ENCODE results near the gene SLC25A34. TPM values are rescaled to one million over a fixed set of nuclear protein-coding genes. Genes with fewer than 3 reads are reported as not detected.

The SLC25A34 gene
- total and polyA plus RNA-seq, 2 of the 13 experiments (the other 11 are each of a cell fraction or from before 2014, with no cell fraction given): 0.13 to 0.18 TPM

DNA sequence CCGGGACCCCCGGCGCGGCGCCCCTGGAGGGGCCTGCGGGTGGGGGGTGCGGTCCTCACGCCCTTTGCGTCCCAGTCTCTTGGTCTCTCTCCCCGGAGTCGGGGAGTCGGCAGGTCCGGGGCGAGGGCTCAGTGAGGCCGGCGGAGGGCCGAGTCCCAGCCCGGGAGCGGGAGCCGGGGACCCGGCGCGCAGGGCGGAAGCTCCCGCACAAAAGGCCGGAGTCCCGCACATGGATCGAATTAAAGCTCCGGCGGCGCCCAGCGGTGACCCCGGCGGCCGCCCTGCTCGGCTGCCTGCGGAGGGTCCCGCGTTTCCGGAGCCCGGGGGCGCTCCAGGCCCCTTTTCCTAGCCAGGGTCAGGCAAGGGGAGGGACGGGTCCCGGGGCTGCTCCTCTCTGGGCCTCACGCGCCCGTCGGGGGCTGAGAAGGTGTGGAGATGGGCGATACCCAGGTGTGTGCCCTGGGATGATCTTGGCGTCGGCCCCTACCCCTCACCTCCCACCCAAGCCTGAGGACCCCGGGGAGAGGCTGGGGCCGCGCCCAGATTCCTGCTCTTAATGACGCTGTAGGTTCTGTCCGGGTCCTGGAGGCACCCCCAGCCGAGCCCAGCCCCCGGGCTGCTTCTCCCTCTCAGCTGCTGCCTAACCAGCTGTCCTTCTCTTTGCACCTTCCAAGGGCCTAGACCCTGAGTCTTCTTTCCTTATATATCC is 23.0 kb downstream of the SLC25A34 start:
- peaks cover 61% of the 10 kb centered on the region for H3K4me1 ChIP-seq (ENCODE audit: insufficient read depth, low read length)
- ATAC-seq (peak; percentile 33), DNase-seq (ENCODE audit: low spot score) (no peak), FAIRE-seq (no peak)
- no peak overlapping the region for H3K27ac ChIP-seq (ENCODE audit: extremely low read length, insufficient read depth, low read length)
- 3% methylated on average over 14 of the region's 58 CpGs for WGBS (ENCODE audit: low lambda C conversion rate)
- H3K27me3 ChIP-seq (ENCODE audit: control insufficient read depth in 1 of 2, insufficient read depth in 2 of 2, low read length in 2 of 2): peaks cover 0 to 12% of the 10 kb centered on the region in 2 experiments; a peak in 2 of 5 replicates
- peak overlapping the region; percentile 65 to 82 (median 74) for H3K4me3 ChIP-seq (replicated peaks in 1 of 3; ENCODE audit: insufficient read depth in 1 of 3, low read depth in 2 of 3, low read length in 3 of 3)
- CTCF ChIA-PET (ENCODE audit: low intra/inter-chr PET ratio, low total read pairs): no interaction called here
- peaks cover 2% of the 10 kb centered on the region for H3K79me2 ChIP-seq (ENCODE audit: insufficient read depth, low read length)
- no TSS peak for BruUV-seq (replicated peaks)
- intact Hi-C loops (cut with micrococcal nuclease; ENCODE audit: unreplicated experiment): no loop called here
- no peaks in the 10 kb centered on the region for H3K36me3 ChIP-seq (replicated peaks in 1 of 2; ENCODE audit: control insufficient read depth in 1 of 2, insufficient read depth in 2 of 2, low read length in 2 of 2)
- peak overlapping the region; percentile 72 for H3K9ac ChIP-seq (ENCODE audit: insufficient read depth, low read depth, low read length)
- POLR2A ChIA-PET: no interaction called here
- H4K20me1 ChIP-seq (ENCODE audit: insufficient read depth, low read length): no peaks in the 10 kb centered on the region
- H3K4me2 ChIP-seq (ENCODE audit: low read depth, low read length): peak overlapping the region; percentile 90
- no peaks in the 10 kb centered on the region for H3K9me3 ChIP-seq (ENCODE audit: low read length)
- in situ Hi-C loops (cut with HindIII; ENCODE audit: extremely low pct_ligation_motif_present, low pct_unique_long_range_greater_than_20kb): no loop called here
- no peak overlapping the region for H2AFZ ChIP-seq (ENCODE audit: low read length)
- TF ChIP-seq, protein P1, sequence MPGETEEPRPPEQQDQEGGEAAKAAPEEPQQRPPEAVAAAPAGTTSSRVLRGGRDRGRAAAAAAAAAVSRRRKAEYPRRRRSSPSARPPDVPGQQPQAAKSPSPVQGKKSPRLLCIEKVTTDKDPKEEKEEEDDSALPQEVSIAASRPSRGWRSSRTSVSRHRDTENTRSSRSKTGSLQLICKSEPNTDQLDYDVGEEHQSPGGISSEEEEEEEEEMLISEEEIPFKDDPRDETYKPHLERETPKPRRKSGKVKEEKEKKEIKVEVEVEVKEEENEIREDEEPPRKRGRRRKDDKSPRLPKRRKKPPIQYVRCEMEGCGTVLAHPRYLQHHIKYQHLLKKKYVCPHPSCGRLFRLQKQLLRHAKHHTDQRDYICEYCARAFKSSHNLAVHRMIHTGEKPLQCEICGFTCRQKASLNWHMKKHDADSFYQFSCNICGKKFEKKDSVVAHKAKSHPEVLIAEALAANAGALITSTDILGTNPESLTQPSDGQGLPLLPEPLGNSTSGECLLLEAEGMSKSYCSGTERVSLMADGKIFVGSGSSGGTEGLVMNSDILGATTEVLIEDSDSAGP (CRISPR knock-in tag; IDR thresholded peaks at IDR 0.05; ENCODE audit: borderline replicate concordance): peak; percentile 51; the same call in 1 of the 2 replicates
- TF ChIP-seq, protein P2, sequence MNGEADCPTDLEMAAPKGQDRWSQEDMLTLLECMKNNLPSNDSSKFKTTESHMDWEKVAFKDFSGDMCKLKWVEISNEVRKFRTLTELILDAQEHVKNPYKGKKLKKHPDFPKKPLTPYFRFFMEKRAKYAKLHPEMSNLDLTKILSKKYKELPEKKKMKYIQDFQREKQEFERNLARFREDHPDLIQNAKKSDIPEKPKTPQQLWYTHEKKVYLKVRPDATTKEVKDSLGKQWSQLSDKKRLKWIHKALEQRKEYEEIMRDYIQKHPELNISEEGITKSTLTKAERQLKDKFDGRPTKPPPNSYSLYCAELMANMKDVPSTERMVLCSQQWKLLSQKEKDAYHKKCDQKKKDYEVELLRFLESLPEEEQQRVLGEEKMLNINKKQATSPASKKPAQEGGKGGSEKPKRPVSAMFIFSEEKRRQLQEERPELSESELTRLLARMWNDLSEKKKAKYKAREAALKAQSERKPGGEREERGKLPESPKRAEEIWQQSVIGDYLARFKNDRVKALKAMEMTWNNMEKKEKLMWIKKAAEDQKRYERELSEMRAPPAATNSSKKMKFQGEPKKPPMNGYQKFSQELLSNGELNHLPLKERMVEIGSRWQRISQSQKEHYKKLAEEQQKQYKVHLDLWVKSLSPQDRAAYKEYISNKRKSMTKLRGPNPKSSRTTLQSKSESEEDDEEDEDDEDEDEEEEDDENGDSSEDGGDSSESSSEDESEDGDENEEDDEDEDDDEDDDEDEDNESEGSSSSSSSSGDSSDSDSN (CRISPR knock-in tag; IDR thresholded peaks at IDR 0.05): peak; percentile 73
- TF ChIP-seq EED (CRISPR knock-in tag; IDR thresholded peaks at IDR 0.05) (peak; percentile 52; the same call in 1 of the 2 replicates), TAF1 (CRISPR knock-in tag; IDR thresholded peaks at IDR 0.05) (no peak), ZNF816 (CRISPR knock-in tag; IDR thresholded peaks at IDR 0.05; ENCODE audit: borderline replicate concordance) (0 out of 2 replicates have a peak, but pooled peaks have one; percentile 27), CEBPG (CRISPR knock-in tag; IDR thresholded peaks at IDR 0.05) (no peak), HMG20A (CRISPR knock-in tag; IDR thresholded peaks at IDR 0.05; ENCODE audit: borderline replicate concordance) (no peak), ZNF777 (CRISPR knock-in tag; IDR thresholded peaks at IDR 0.05) (peak; percentile 94), HNF4G (IDR thresholded peaks at IDR 0.05; ENCODE audit: borderline replicate concordance, low read depth, low read length) (no peak), HNF4G (CRISPR knock-in tag; IDR thresholded peaks at IDR 0.05; ENCODE audit: borderline replicate concordance, low read depth) (no peak), ZBTB7B (CRISPR knock-in tag; IDR thresholded peaks at IDR 0.05) (peak; percentile 67; the same call in 1 of the 2 replicates), ZNF879 (CRISPR knock-in tag; IDR thresholded peaks at IDR 0.05) (no peak)
- TF ChIP-seq, protein P3, sequence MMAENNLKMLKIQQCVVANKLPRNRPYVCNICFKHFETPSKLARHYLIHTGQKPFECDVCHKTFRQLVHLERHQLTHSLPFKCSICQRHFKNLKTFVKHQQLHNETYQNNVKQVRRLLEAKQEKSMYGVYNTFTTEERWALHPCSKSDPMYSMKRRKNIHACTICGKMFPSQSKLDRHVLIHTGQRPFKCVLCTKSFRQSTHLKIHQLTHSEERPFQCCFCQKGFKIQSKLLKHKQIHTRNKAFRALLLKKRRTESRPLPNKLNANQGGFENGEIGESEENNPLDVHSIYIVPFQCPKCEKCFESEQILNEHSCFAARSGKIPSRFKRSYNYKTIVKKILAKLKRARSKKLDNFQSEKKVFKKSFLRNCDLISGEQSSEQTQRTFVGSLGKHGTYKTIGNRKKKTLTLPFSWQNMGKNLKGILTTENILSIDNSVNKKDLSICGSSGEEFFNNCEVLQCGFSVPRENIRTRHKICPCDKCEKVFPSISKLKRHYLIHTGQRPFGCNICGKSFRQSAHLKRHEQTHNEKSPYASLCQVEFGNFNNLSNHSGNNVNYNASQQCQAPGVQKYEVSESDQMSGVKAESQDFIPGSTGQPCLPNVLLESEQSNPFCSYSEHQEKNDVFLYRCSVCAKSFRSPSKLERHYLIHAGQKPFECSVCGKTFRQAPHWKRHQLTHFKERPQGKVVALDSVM (CRISPR knock-in tag; IDR thresholded peaks at IDR 0.05): peak; percentile 42; the same call in 1 of the 2 replicates
- TF ChIP-seq, protein P4, sequence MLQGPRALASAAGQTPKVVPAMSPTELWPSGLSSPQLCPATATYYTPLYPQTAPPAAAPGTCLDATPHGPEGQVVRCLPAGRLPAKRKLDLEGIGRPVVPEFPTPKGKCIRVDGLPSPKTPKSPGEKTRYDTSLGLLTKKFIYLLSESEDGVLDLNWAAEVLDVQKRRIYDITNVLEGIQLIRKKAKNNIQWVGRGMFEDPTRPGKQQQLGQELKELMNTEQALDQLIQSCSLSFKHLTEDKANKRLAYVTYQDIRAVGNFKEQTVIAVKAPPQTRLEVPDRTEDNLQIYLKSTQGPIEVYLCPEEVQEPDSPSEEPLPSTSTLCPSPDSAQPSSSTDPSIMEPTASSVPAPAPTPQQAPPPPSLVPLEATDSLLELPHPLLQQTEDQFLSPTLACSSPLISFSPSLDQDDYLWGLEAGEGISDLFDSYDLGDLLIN (CRISPR knock-in tag; IDR thresholded peaks at IDR 0.05; ENCODE audit: borderline replicate concordance): no peak
- TF ChIP-seq, protein P5, sequence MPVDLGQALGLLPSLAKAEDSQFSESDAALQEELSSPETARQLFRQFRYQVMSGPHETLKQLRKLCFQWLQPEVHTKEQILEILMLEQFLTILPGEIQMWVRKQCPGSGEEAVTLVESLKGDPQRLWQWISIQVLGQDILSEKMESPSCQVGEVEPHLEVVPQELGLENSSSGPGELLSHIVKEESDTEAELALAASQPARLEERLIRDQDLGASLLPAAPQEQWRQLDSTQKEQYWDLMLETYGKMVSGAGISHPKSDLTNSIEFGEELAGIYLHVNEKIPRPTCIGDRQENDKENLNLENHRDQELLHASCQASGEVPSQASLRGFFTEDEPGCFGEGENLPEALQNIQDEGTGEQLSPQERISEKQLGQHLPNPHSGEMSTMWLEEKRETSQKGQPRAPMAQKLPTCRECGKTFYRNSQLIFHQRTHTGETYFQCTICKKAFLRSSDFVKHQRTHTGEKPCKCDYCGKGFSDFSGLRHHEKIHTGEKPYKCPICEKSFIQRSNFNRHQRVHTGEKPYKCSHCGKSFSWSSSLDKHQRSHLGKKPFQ (CRISPR knock-in tag; IDR thresholded peaks at IDR 0.05; ENCODE audit: insufficient replicate concordance): no peak
